Neural progenitor cell (in vitro differentiated cells): Measurements from ENCODE around the gene ITPRIPL2. TPM values are rescaled to one million over a fixed set of nuclear protein-coding genes. Genes with fewer than 3 reads are reported as not detected.

Experiments
- DNase-seq: peaks from one replicate; pipeline ENCODE4 v3.0.0-alpha.2; 2016; ENCODE audit warnings: low spot score
- H2AFZ ChIP-seq: fragments of 200-600 bp; sonication (generic); replicated peaks from 2 replicates; pipeline ENCODE4 v1.6.1; 2016; ENCODE audit warnings: antibody characterized with exemption
- H3F3A ChIP-seq: fragments of 200-600 bp; sonication (generic); 2 replicates; pipeline ENCODE4 v1.6.1; 2016; ENCODE audit warnings: antibody characterized with exemption, low read depth
- H3K27ac ChIP-seq: fragments of 200-600 bp; sonication (generic); 2 replicates; pipeline ENCODE4 v1.5.1; 2016; ENCODE audit warnings: mild to moderate bottlenecking
- H3K27me3 ChIP-seq: fragments of 200-600 bp; sonication (generic); 2 replicates; pipeline ENCODE4 v1.6.1; 2016; ENCODE audit warnings: mild to moderate bottlenecking, moderate library complexity
- H3K36me3 ChIP-seq: fragments of 200-600 bp; sonication (generic); 2 replicates; pipeline ENCODE4 v1.5.1; 2016
- H3K4me1 ChIP-seq: fragments of 200-600 bp; sonication (generic); 2 replicates; pipeline ENCODE4 v1.6.1; 2016; ENCODE audit warnings: mixed run types
- H3K4me2 ChIP-seq: fragments of 200-600 bp; sonication (generic); 2 replicates; pipeline ENCODE4 v1.6.1; 2016
- H3K4me3 ChIP-seq: fragments of 200-600 bp; sonication (generic); 2 replicates; pipeline ENCODE4 v1.5.1; 2016
- H3K79me2 ChIP-seq: fragments of 200-600 bp; sonication (generic); 2 replicates; pipeline ENCODE4 v1.6.1; 2016; ENCODE audit warnings: low read depth
- H3K9ac ChIP-seq: fragments of 200-600 bp; sonication (generic); 2 replicates; pipeline ENCODE4 v1.6.1; 2016
- H3K9me3 ChIP-seq: fragments of 200-600 bp; sonication (generic); 2 replicates; pipeline ENCODE4 v1.5.1; 2016; ENCODE audit warnings: low read depth
- H4K20me1 ChIP-seq: fragments of 200-600 bp; sonication (generic); 2 replicates; pipeline ENCODE4 v1.6.1; 2016; ENCODE audit warnings: low read depth
- H3K27ac Mint-ChIP-seq: 3 replicates; pipeline ENCODE4 v1.8.0; 2021; ENCODE audit warnings: mixed read lengths
- H3K27me3 Mint-ChIP-seq: 2 replicates; pipeline ENCODE4 v1.8.0; 2022; ENCODE audit warnings: low read depth, mild to moderate bottlenecking, inconsistent platforms, moderate library complexity, mixed read lengths; ENCODE audit not compliant: insufficient read depth
- H3K36me3 Mint-ChIP-seq: 3 replicates; pipeline ENCODE4 v1.8.0; 2021; ENCODE audit warnings: mixed read lengths
- H3K4me1 Mint-ChIP-seq: 3 replicates; pipeline ENCODE4 v1.8.0; 2021; ENCODE audit warnings: mixed read lengths
- H3K4me3 Mint-ChIP-seq: 3 replicates; pipeline ENCODE4 v1.8.0; 2021; ENCODE audit warnings: mild to moderate bottlenecking, moderate library complexity, mixed read lengths
- H3K9me3 Mint-ChIP-seq: 3 replicates; pipeline ENCODE4 v1.8.0; 2020; ENCODE audit warnings: mixed read lengths
- EZH2 ChIP-seq: fragments of 200-600 bp; sonication (generic); IDR thresholded peaks from 2 replicates; pipeline ENCODE4 v1.6.1; 2017; ENCODE audit warnings: antibody characterized with exemption, mild to moderate bottlenecking, moderate library complexity
- EZH2phosphoT487 ChIP-seq: fragments of 200-600 bp; sonication (generic); IDR thresholded peaks from 2 replicates; pipeline ENCODE4 v1.6.1; 2017; ENCODE audit warnings: antibody characterized with exemption
- total RNA-seq: library from RNA; depleted of rRNA; stranded (reverse); fragments of >200 nt; gene quantifications from 2 replicates; pipeline ENCODE4 v1.2.3, GENCODE V29; 2015; ENCODE audit warnings: low replicate concordance
- TF ChIP-seq, protein P1 (sequence below): fragments of 200-600 bp; sonication (generic); IDR thresholded peaks from 2 replicates; pipeline ENCODE4 v1.5.1; 2017; ENCODE audit warnings: antibody characterized with exemption, mild to moderate bottlenecking

Gene ITPRIPL2
- total RNA-seq, 1 donor from 2014 or later = 3.7 TPM

DNA sequence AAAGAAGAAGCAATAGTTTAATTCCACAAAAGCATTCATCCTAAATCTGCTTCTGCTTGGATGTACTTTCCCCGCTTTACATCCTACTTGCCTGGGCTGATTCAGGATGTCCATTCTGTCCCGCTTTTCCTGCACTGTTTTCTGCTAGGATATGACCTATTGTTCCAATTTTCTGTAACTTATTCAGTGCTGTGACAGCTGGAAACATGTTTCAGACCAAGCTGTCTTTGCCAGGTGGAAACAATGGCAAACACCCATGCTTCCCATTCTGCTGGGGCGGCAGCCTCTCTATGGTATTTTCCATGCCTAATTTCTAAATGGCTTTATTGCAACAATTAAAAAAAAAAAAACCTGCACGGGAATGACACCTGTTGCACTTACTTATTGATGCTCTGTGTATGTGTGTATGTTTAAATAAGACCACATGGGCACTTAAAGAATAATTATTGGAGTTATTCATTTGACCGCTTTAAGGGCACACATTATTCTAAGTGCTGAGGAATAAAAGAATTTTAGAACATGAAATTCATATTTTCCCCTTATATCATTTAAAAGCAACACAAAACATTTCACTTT, 25.3 kb upstream of the ITPRIPL2 start:
- Histone ChIP-seq H2AFZ (no peak overlapping the region), H3K4me3 (no peak overlapping the region), H3K9me3 (no peaks in the 10 kb centered on the region), H3F3A (no peaks in the 10 kb centered on the region), H3K79me2 (no peaks in the 10 kb centered on the region), H3K4me1 (no peaks in the 10 kb centered on the region), H3K36me3 (no peaks in the 10 kb centered on the region), H4K20me1 (no peaks in the 10 kb centered on the region), H3K27ac (no peak overlapping the region), H3K9ac (no peak overlapping the region), H3K27me3 (peaks cover 24% of the 10 kb centered on the region), H3K4me2 (no peak overlapping the region)
- no peak for TF ChIP-seq EZH2phosphoT487
- no peak for TF ChIP-seq EZH2
- TF ChIP-seq, protein P1, sequence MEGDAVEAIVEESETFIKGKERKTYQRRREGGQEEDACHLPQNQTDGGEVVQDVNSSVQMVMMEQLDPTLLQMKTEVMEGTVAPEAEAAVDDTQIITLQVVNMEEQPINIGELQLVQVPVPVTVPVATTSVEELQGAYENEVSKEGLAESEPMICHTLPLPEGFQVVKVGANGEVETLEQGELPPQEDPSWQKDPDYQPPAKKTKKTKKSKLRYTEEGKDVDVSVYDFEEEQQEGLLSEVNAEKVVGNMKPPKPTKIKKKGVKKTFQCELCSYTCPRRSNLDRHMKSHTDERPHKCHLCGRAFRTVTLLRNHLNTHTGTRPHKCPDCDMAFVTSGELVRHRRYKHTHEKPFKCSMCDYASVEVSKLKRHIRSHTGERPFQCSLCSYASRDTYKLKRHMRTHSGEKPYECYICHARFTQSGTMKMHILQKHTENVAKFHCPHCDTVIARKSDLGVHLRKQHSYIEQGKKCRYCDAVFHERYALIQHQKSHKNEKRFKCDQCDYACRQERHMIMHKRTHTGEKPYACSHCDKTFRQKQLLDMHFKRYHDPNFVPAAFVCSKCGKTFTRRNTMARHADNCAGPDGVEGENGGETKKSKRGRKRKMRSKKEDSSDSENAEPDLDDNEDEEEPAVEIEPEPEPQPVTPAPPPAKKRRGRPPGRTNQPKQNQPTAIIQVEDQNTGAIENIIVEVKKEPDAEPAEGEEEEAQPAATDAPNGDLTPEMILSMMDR = no peak
- H3K4me3 Mint-ChIP-seq = no peak overlapping the region
- H3K27me3 Mint-ChIP-seq = peaks cover 5% of the 10 kb centered on the region
- H3K4me1 Mint-ChIP-seq = peaks cover 2% of the 10 kb centered on the region
- H3K36me3 Mint-ChIP-seq = no peaks in the 10 kb centered on the region
- H3K27ac Mint-ChIP-seq = no peak overlapping the region
- H3K9me3 Mint-ChIP-seq = peaks cover 2% of the 10 kb centered on the region
- DNase-seq = no peak

DNA sequence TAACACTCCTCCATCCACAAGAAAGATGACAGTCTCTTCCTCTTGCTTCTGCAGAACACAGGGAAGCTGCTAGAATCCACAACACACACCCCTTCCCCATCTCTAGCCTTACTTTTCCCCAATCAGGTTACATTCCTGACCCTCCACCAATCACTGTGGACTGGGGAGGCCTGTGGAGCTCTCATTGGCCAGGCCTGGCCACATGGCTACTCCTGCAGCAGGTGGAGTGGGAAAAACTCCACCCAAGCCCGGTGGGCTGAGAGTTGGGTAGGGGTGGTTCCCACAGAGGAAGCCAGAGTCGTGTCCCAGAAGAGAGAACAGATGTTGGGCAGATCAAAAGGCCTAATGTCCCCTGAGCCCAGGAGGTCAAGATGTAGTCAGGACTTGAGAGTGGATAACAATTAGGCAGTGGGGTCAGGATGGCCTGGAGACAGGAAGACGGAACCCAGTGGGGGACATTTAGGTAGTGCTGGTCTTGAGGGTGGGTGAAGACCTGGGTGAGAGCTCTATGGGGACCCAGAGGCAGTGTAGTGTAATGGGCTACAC, 24.3 kb upstream of the ITPRIPL2 start:
- no peaks in the 10 kb centered on the region for H3K36me3 Mint-ChIP-seq
- Histone ChIP-seq H3K27me3 (peaks cover 24% of the 10 kb centered on the region), H3K4me2 (no peak overlapping the region), H3K9ac (no peak overlapping the region), H3F3A (no peaks in the 10 kb centered on the region), H3K9me3 (no peaks in the 10 kb centered on the region), H3K36me3 (no peaks in the 10 kb centered on the region), H3K79me2 (no peaks in the 10 kb centered on the region), H4K20me1 (no peaks in the 10 kb centered on the region), H3K4me3 (no peak overlapping the region), H3K27ac (no peak overlapping the region), H3K4me1 (no peaks in the 10 kb centered on the region), H2AFZ (no peak overlapping the region)
- peak overlapping the region; percentile 86 for H3K27ac Mint-ChIP-seq
- TF ChIP-seq, protein P1 = no peak
- TF ChIP-seq EZH2phosphoT487 (no peak), EZH2 (no peak)
- peaks cover 2% of the 10 kb centered on the region for H3K4me1 Mint-ChIP-seq
- peak overlapping the region; percentile 11 for H3K4me3 Mint-ChIP-seq
- no peak for DNase-seq
- H3K9me3 Mint-ChIP-seq = peaks cover 2% of the 10 kb centered on the region
- peaks cover 5% of the 10 kb centered on the region for H3K27me3 Mint-ChIP-seq

DNA sequence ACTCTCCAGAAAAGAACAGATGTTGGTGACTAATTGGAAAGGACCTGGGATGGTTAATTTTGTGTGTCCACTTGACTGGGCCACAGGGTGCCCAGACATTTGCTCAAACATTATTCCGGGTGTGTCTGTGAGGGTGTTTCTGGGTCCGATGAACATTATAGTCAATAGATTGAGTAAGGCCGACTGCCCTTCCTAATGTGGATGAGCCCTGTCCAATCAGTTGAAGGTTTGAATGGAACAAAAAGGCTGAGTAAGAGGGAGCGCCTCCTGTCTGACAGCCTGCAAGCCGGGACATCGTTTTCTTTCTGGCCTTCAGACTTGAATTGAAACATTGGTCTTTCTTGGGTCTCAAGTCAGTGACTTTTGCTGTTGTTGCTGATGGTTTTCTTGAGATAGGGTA, 22.8 kb upstream of the ITPRIPL2 start:
- TF ChIP-seq EZH2 (no peak), EZH2phosphoT487 (no peak)
- TF ChIP-seq, protein P1 = no peak
- Histone ChIP-seq H3K79me2 (no peaks in the 10 kb centered on the region), H3K9ac (no peak overlapping the region), H4K20me1 (no peaks in the 10 kb centered on the region), H3K9me3 (no peaks in the 10 kb centered on the region), H3K36me3 (no peaks in the 10 kb centered on the region), H3K27me3 (peaks cover 9% of the 10 kb centered on the region), H3F3A (no peaks in the 10 kb centered on the region), H3K4me2 (no peak overlapping the region), H3K27ac (no peak overlapping the region), H2AFZ (no peak overlapping the region), H3K4me1 (no peaks in the 10 kb centered on the region), H3K4me3 (no peak overlapping the region)
- H3K27ac Mint-ChIP-seq = no peak overlapping the region
- peaks cover 5% of the 10 kb centered on the region for H3K27me3 Mint-ChIP-seq
- H3K9me3 Mint-ChIP-seq = peaks cover 2% of the 10 kb centered on the region
- no peak for DNase-seq
- H3K4me3 Mint-ChIP-seq = no peak overlapping the region
- no peaks in the 10 kb centered on the region for H3K36me3 Mint-ChIP-seq
- peaks cover 2% of the 10 kb centered on the region for H3K4me1 Mint-ChIP-seq
